ENCODE measurements around the gene OR1N1. TPM values are rescaled to one million over a fixed set of nuclear protein-coding genes. Genes with fewer than 3 reads are reported as not detected.

Gene OR1N1
- not detected in 2 replicates for total RNA-seq

GRCh38 chr9:122527193-122527592 is at the start of gene OR1N1:
Gene OR1N1 (minus strand): TSS chr9:122527293. CDS start chr9:122527293, 0 bp downstream.

GRCh38 chr9:122552812-122553211 is 25.7 kb upstream of the OR1N1 start, which contains the start of gene OR1N2:
Gene OR1N2 (plus strand): TSS chr9:122553112. CDS start chr9:122553212, 100 bp downstream.

GRCh38 chr9:122518841-122519240 is 8.3 kb downstream of the OR1N1 start, which contains the start of gene OR1J4:
Gene OR1J4 (plus strand): TSS chr9:122519141. CDS start chr9:122519141, 0 bp downstream.

GRCh38 chr9:122510502-122510901 is 16.6 kb downstream of the OR1N1 start, which contains the start of gene OR1J2:
Gene OR1J2 (plus strand): TSS chr9:122510802. CDS start chr9:122510802, 0 bp downstream.

GRCh38 chr9:122477826-122478225 is 49.3 kb downstream of the OR1N1 start, which contains the start of gene OR1J1:
Gene OR1J1 (minus strand): TSS chr9:122477926. CDS start chr9:122477926, 0 bp downstream.

Other genes with a start within 250 kb of the OR1N1 start
- gene PTGS1, start 156.3 kb downstream of the OR1N1 start, total RNA-seq: 36.8 and 61.8 TPM in 2 replicates
- gene OR1J1, start 49.4 kb downstream of the OR1N1 start, total RNA-seq: not detected in 2 replicates
- gene OR1J2, start 16.5 kb downstream of the OR1N1 start, total RNA-seq: not detected in 2 replicates
- gene OR1J4, start 8.2 kb downstream of the OR1N1 start, total RNA-seq: not detected in 2 replicates
- gene OR1N2, start 25.8 kb upstream of the OR1N1 start, total RNA-seq: not detected in 2 replicates
- not detected in 2 replicates for gene OR1L8, start 56.1 kb upstream of the OR1N1 start, total RNA-seq
- gene OR1Q1, start 87.4 kb upstream of the OR1N1 start, total RNA-seq: not detected in 2 replicates
- gene OR1B1, start 130.3 kb upstream of the OR1N1 start, total RNA-seq: not detected in 2 replicates
- not detected in 2 replicates for gene OR1L1, start 134.4 kb upstream of the OR1N1 start, total RNA-seq
- not detected in 2 replicates for gene OR1L3, start 147.8 kb upstream of the OR1N1 start, total RNA-seq
- gene OR1L4, start 196.7 kb upstream of the OR1N1 start, total RNA-seq: not detected in 2 replicates
- gene OR1L6, start 215.0 kb upstream of the OR1N1 start, total RNA-seq: not detected in 2 replicates

Measured in epithelial cell of alveolus of lung (primary cell).